HepG2 (cell line): ENCODE results near the gene PBLD. TPM values are rescaled to one million over a fixed set of nuclear protein-coding genes. Genes with fewer than 3 reads are reported as not detected.
A peak's percentile ranks its signal among the peaks of the same experiment; 100 is the strongest.

Source experiments
- ATF2 ChIP-seq: sonication (generic); formaldehyde crosslinking; IDR thresholded peaks from 2 replicates; pipeline ENCODE4 v1.4.0; 2020; ENCODE audit warnings: missing genetic modification reagents
- BCL6 ChIP-seq: IDR thresholded peaks from 2 replicates; pipeline ENCODE4 v1.6.1; 2016; ENCODE audit warnings: missing genetic modification reagents, missing compliant biosample characterization
- EP300 ChIP-seq, 3 experiments: sonication (generic) in 1 of 3; formaldehyde crosslinking in 1 of 3; IDR thresholded peaks; 2 replicates each; pipeline versions ENCODE4 v1.5.1 to v1.6.1; 2011 to 2020; ENCODE audit warnings: low read depth in 2 of 3, low read length in 2 of 3, borderline replicate concordance in 1 of 3, improper control_type of control experiment in 1 of 3, mild to moderate bottlenecking in 1 of 3, missing genetic modification reagents in 1 of 3, moderate library complexity in 1 of 3
- HBP1 ChIP-seq: IDR thresholded peaks from 2 replicates; pipeline ENCODE4 v1.6.1; 2016; ENCODE audit warnings: low read depth, control low read depth
- HIVEP1 ChIP-seq: sonication (generic); formaldehyde crosslinking; IDR thresholded peaks from 2 replicates; pipeline ENCODE4 v1.4.0; 2020; ENCODE audit warnings: mild to moderate bottlenecking, missing genetic modification reagents
- KIAA2018 ChIP-seq: sonication (generic); formaldehyde crosslinking; IDR thresholded peaks from 2 replicates; pipeline ENCODE4 v1.5.0; 2020; ENCODE audit warnings: mild to moderate bottlenecking, missing genetic modification reagents, borderline replicate concordance
- NFRKB ChIP-seq: fragments of 450-650 bp; IDR thresholded peaks from 2 replicates; pipeline ENCODE4 v1.6.1; 2017
- NPAS2 ChIP-seq: sonication (generic); formaldehyde crosslinking; IDR thresholded peaks from 2 replicates; pipeline ENCODE4 v1.8.0; 2022; ENCODE audit warnings: mild to moderate bottlenecking, missing genetic modification reagents, borderline replicate concordance
- RFXANK ChIP-seq: IDR thresholded peaks from 2 replicates; pipeline ENCODE4 v1.6.1; 2016
- SNRNP70 ChIP-seq: fragments of 200-400 bp; formaldehyde crosslinking; IDR thresholded peaks from 2 replicates; pipeline ENCODE4 v1.6.1; 2017; ENCODE audit warnings: mild to moderate bottlenecking, low read depth, low read length, moderate library complexity
- SP5 ChIP-seq: IDR thresholded peaks from 2 replicates; pipeline ENCODE4 v1.6.1; 2016; ENCODE audit warnings: low read depth, borderline replicate concordance
- TARDBP ChIP-seq: sonication (generic); formaldehyde crosslinking; IDR thresholded peaks from 2 replicates; pipeline ENCODE4 v1.8.0; 2022; ENCODE audit warnings: mild to moderate bottlenecking, missing genetic modification reagents
- ZBTB8A ChIP-seq: sonication (generic); formaldehyde crosslinking; IDR thresholded peaks from 2 replicates; pipeline ENCODE4 v1.4.0; 2020; ENCODE audit warnings: mild to moderate bottlenecking, low read depth, missing genetic modification reagents, borderline replicate concordance
- ZMAT3 ChIP-seq: sonication (generic); formaldehyde crosslinking; conservative IDR thresholded peaks from 2 replicates; pipeline ENCODE4 v1.7.0; 2021; ENCODE audit warnings: missing genetic modification reagents
- ZNF607 ChIP-seq: sonication (generic); formaldehyde crosslinking; IDR thresholded peaks from 2 replicates; pipeline ENCODE4 v1.5.1; 2020; ENCODE audit warnings: missing genetic modification reagents, mild to moderate bottlenecking, borderline replicate concordance
- ZNF709 ChIP-seq: sonication (generic); formaldehyde crosslinking; IDR thresholded peaks from 2 replicates; pipeline ENCODE4 v1.5.0; 2020; ENCODE audit warnings: mild to moderate bottlenecking, missing genetic modification reagents
- ZNF782 ChIP-seq: sonication (generic); formaldehyde crosslinking; IDR thresholded peaks from 2 replicates; pipeline ENCODE4 v1.4.0; 2020; ENCODE audit warnings: missing genetic modification reagents, mild to moderate bottlenecking, borderline replicate concordance
- ZNF878 ChIP-seq: sonication (generic); formaldehyde crosslinking; IDR thresholded peaks from 2 replicates; pipeline ENCODE4 v1.8.1; 2023; ENCODE audit warnings: mild to moderate bottlenecking, missing genetic modification reagents, moderate library complexity
- polyA plus RNA-seq, 8 experiments: library from polyadenylated mRNA; depleted of rRNA in 3 of 8; stranded (reverse) in 7 of 8; unstranded in 1 of 8; fragments of >200 nt; fragmentation: Illumina TruSeq in 4 of 8; extraction: Trizol in 4 of 8; gene quantifications; 2 replicates each; pipeline versions ENCODE4 v1.2.1 to v1.2.3, GENCODE V29; 2011 to 2016; ENCODE audit warnings: low read depth in 4 of 8, missing spikeins in 1 of 8, mixed read lengths in 1 of 8; ENCODE audit not compliant: insufficient read depth in 1 of 8
- total RNA-seq, 5 experiments: library from RNA; depleted of rRNA; stranded (reverse); fragments of >200 nt; fragmentation: Illumina TruSeq; extraction: Trizol; gene quantifications; 2 replicates each; pipeline ENCODE4 v1.2.3, GENCODE V29; 2016; ENCODE audit warnings: low read depth in 1 of 5

Gene PBLD
- total and polyA plus RNA-seq, 2 of the 13 experiments (the other 11 are each of a cell fraction or from before 2014, with no cell fraction given), result 0.42 to 3.1 TPM

- TF ChIP-seq NFRKB, result no peak
- peak; percentile 82 for TF ChIP-seq ATF2
- TF ChIP-seq ZNF878 (CRISPR knock-in tag), result peak; percentile 87
- TF ChIP-seq TARDBP (CRISPR knock-in tag), result peak; percentile 90; the same call in 1 of the 2 replicates
- TF ChIP-seq SNRNP70, result no peak
- TF ChIP-seq ZNF782, result peak; percentile 66; the same call in 1 of the 2 replicates
- peak; percentile 81; the same call in 1 of the 2 replicates for TF ChIP-seq ZNF607 (CRISPR knock-in tag)
- TF ChIP-seq ZNF709, result peak; percentile 92
- peak; percentile 62; the same call in 1 of the 2 replicates for TF ChIP-seq HIVEP1
- TF ChIP-seq ZBTB8A (CRISPR knock-in tag), result no peak
- 0 out of 2 replicates have a peak, but pooled peaks have one; percentile 46 for TF ChIP-seq RFXANK (CRISPR knock-in tag)
- TF ChIP-seq KIAA2018 (CRISPR knock-in tag), result no peak
- peak; percentile 91; the same call in 1 of the 2 replicates for TF ChIP-seq HBP1 (CRISPR knock-in tag)
- TF ChIP-seq SP5 (CRISPR knock-in tag), result peak; percentile 34; the same call in 1 of the 2 replicates
- peak; percentile 48; the same call in 1 of the 2 replicates for TF ChIP-seq BCL6
- TF ChIP-seq EP300 (IDR thresholded peaks at IDR 0.05; ENCODE audit: low read depth in 2 of 2, low read length in 2 of 2), result no peak
- peak; percentile 37; the same call in 1 of the 2 replicates for TF ChIP-seq EP300 (CRISPR knock-in tag; IDR thresholded peaks at IDR 0.05; ENCODE audit: borderline replicate concordance)
- TF ChIP-seq ZMAT3 (CRISPR knock-in tag), result peak; percentile 93
- TF ChIP-seq NPAS2 (CRISPR knock-in tag), result peak; percentile 54; the same call in 1 of the 2 replicates
These were observed 1.1 kb downstream of the PBLD start, which contains the start of gene HNRNPH3 (continued) for GRCh38 chr10:68331455-68332258.
